Vagina (tissue), 2 donors: ENCODE data around the gene CAPZA1. TPM values are rescaled to one million over a fixed set of nuclear protein-coding genes. Genes with fewer than 3 reads are reported as not detected.

Experiments used
- DNase-seq, 2 donors: peaks; one replicate each; pipeline ENCODE4 v3.0.0-alpha.2; 2017; ENCODE audit errors: extremely low spot score in 2 of 2
- H3K27ac ChIP-seq: fragments of 200-600 bp; sonication (generic); one replicate; pipeline ENCODE4 v1.5.1; 2019
- H3K27me3 ChIP-seq: fragments of 200-600 bp; sonication (generic); one replicate; pipeline ENCODE4 v1.5.1; 2019
- H3K36me3 ChIP-seq, 2 donors: fragments of 200-600 bp; sonication (generic); one replicate each; pipeline ENCODE4 v1.5.1; 2017 to 2019
- H3K4me1 ChIP-seq: fragments of 200-600 bp; sonication (generic); one replicate; pipeline ENCODE4 v1.5.1; 2019
- H3K4me3 ChIP-seq, 2 donors: fragments of 200-600 bp; sonication (generic); 1 replicate in 1 of 2; 2 replicates in 1 of 2; pipeline ENCODE4 v1.5.1; 2016 to 2019
- H3K9me3 ChIP-seq: fragments of 200-600 bp; sonication (generic); one replicate; pipeline ENCODE4 v1.5.1; 2019
- CTCF ChIP-seq, 3 experiments: fragments of 450-650 bp in 2 of 3; fragments of 200-600 bp in 1 of 3; sonication (generic) in 1 of 3; IDR thresholded peaks; one replicate each; pipeline ENCODE4 v1.5.1; 2017 to 2019; ENCODE audit warnings: antibody characterized with exemption in 3 of 3, mild to moderate bottlenecking in 2 of 3, moderate library complexity in 2 of 3
- POLR2A ChIP-seq, 2 donors: fragments of 450-650 bp; IDR thresholded peaks; one replicate each; pipeline ENCODE4 v1.6.1; 2017; ENCODE audit warnings: antibody characterized with exemption in 2 of 2, mild to moderate bottlenecking in 2 of 2, moderate library complexity in 2 of 2
- POLR2AphosphoS5 ChIP-seq, 2 donors: sonication (generic); formaldehyde crosslinking; IDR thresholded peaks; one replicate each; pipeline ENCODE4 v1.9.0; 2017; ENCODE audit warnings: antibody characterized with exemption in 2 of 2, mild to moderate bottlenecking in 2 of 2, low read depth in 1 of 2; ENCODE audit not compliant: insufficient read depth in 1 of 2
- intact Hi-C: fragments of 100-400 bp; cut with DNase I; formaldehyde crosslinking; loops from one replicate; pipeline ENCODE4 v1.15.1; 2023
- total RNA-seq: library from RNA; depleted of rRNA; stranded (reverse); fragments of >200 nt; gene quantifications from one replicate; pipeline ENCODE4 v1.2.3, GENCODE V29; 2016

Gene CAPZA1
- total RNA-seq, 1 donor from 2014 or later = 126 TPM

GRCh38 chr1:112715264-112716053 lies 95.8 kb downstream of the CAPZA1 start, which contains the start of gene PPM1J:
TSS of gene PPM1J (minus strand) at chr1:112715332. CDS start at chr1:112715301, 31 bp downstream.
- intact Hi-C loops = loop anchor here (5.0 to 10.0 kb wide), 2 partner anchors 318 to 359 kb away; partner anchors contain the start of genes CTTNBP2NL and LRIG2
- peaks cover 31% of the 10 kb centered on the region for H3K4me1 ChIP-seq
- H3K27ac ChIP-seq = peak within 1 kb of the TSS; percentile 80
- H3K4me3 ChIP-seq = peak within 1 kb of the TSS; percentile 68 to 74
- H3K36me3 ChIP-seq = no peaks in the 10 kb centered on the region
- H3K27me3 ChIP-seq = no peaks in the 10 kb centered on the region
- no peak for DNase-seq
- no peaks in the 10 kb centered on the region for H3K9me3 ChIP-seq
- TF ChIP-seq POLR2AphosphoS5 (IDR thresholded peaks at IDR 0.05; ENCODE audit: insufficient read depth in 1 of 2, low read depth in 1 of 2) (peak; percentile 75 to 81), CTCF (IDR thresholded peaks at IDR 0.05) (no peak), POLR2A (IDR thresholded peaks at IDR 0.05) (peak in 1 of 2 donors; percentile 35)

- Histone ChIP-seq H3K27me3 (no peaks in the 10 kb centered on the region), H3K4me3 (peak overlapping the region; percentile 68 to 74), H3K9me3 (no peaks in the 10 kb centered on the region), H3K4me1 (peaks cover 31% of the 10 kb centered on the region), H3K27ac (peak overlapping the region; percentile 80), H3K36me3 (no peaks in the 10 kb centered on the region)
- TF ChIP-seq POLR2A (IDR thresholded peaks at IDR 0.05) = no peak
- TF ChIP-seq POLR2AphosphoS5 (IDR thresholded peaks at IDR 0.05; ENCODE audit: insufficient read depth in 1 of 2, low read depth in 1 of 2) = peak in 1 of 2 donors; percentile 76
- TF ChIP-seq CTCF (IDR thresholded peaks at IDR 0.05) = peak; percentile 92 to 97 (median 97)
- no peak for DNase-seq
- intact Hi-C loops = loop anchor here (5.0 to 10.0 kb wide), 2 partner anchors 319 to 359 kb away; partner anchors contain the start of genes CTTNBP2NL and LRIG2
These were observed 96.6 kb downstream of the CAPZA1 start for GRCh38 chr1:112716133-112716720.

- DNase-seq = no peak
- Histone ChIP-seq H3K36me3 (no peaks in the 10 kb centered on the region), H3K27me3 (no peaks in the 10 kb centered on the region), H3K4me3 (no peak overlapping the region), H3K4me1 (peaks cover 37% of the 10 kb centered on the region), H3K27ac (no peak overlapping the region), H3K9me3 (no peaks in the 10 kb centered on the region)
- intact Hi-C loops = loop anchor here (5.0 to 10.0 kb wide), 2 partner anchors 320 to 357 kb away; partner anchors contain the start of genes CTTNBP2NL and LRIG2
- TF ChIP-seq CTCF (IDR thresholded peaks at IDR 0.05) (no peak), POLR2A (IDR thresholded peaks at IDR 0.05) (no peak), POLR2AphosphoS5 (IDR thresholded peaks at IDR 0.05; ENCODE audit: insufficient read depth in 1 of 2, low read depth in 1 of 2) (no peak)
These were observed 97.7 kb downstream of the CAPZA1 start for GRCh38 chr1:112717263-112717873.

GRCh38 chr1:112718691-112719418 lies 99.2 kb downstream of the CAPZA1 start:
- DNase-seq = no peak
- intact Hi-C loops = loop anchor here (5.0 to 10.0 kb wide), 2 partner anchors 322 to 356 kb away; partner anchors contain the start of genes CTTNBP2NL and LRIG2
- H3K27me3 ChIP-seq = no peaks in the 10 kb centered on the region
- peaks cover 41% of the 10 kb centered on the region for H3K4me1 ChIP-seq
- H3K27ac ChIP-seq = no peak overlapping the region
- no peaks in the 10 kb centered on the region for H3K9me3 ChIP-seq
- H3K4me3 ChIP-seq = peak overlapping the region; percentile 15 to 43
- no peaks in the 10 kb centered on the region for H3K36me3 ChIP-seq
- TF ChIP-seq CTCF (IDR thresholded peaks at IDR 0.05) (peak; percentile 42 to 80 (median 71)), POLR2AphosphoS5 (IDR thresholded peaks at IDR 0.05; ENCODE audit: insufficient read depth in 1 of 2, low read depth in 1 of 2) (no peak)
